B cell (primary cell): ENCODE results near the gene AUP1. TPM values are rescaled to one million over a fixed set of nuclear protein-coding genes. Genes with fewer than 3 reads are reported as not detected.

ENCODE experiments used
- ATAC-seq: fragments of 200-7000 bp; cut with Tn5 transposase; one replicate; pipeline ENCODE4 v1.10.0; 2021; ENCODE audit warnings: low read depth, mild to moderate bottlenecking, moderate number of reproducible peaks, moderate library complexity
- CTCF ChIA-PET: fragments of 350-600 bp; sonication (Branson Sonifier 250); formaldehyde crosslinking; loops from one replicate; lab custom pipeline; 2021; ENCODE audit warnings: antibody characterized with exemption, inconsistent platforms; lab: Charles Lee
- POLR2A ChIA-PET: fragments of 350-600 bp; sonication (Branson Sonifier 250); formaldehyde crosslinking; loops from one replicate; lab custom pipeline; 2021; ENCODE audit warnings: antibody characterized with exemption; lab: Charles Lee
- DNase-seq: peaks from one replicate; pipeline ENCODE4 v3.0.0; 2013
- H2AFZ ChIP-seq: 2 replicates; pipeline ENCODE4 v1.6.1; 2012; ENCODE audit warnings: mild to moderate bottlenecking, low read depth, low read length; ENCODE audit not compliant: insufficient read depth, poor library complexity, severe bottlenecking
- H3K27ac ChIP-seq, 2 donors: 1 replicate in 1 of 2; 2 replicates in 1 of 2; pipeline ENCODE4 v1.5.1; 2012 to 2013; ENCODE audit warnings: low read length in 2 of 2, mild to moderate bottlenecking in 2 of 2, moderate library complexity in 1 of 2
- H3K27me3 ChIP-seq, 4 experiments: fragments of 200-600 bp in 1 of 4; sonication (generic) in 1 of 4; replicated peaks in 1 of 4; 1 replicate in 2 of 4; 2 replicates in 2 of 4; pipeline versions ENCODE4 v1.6.1 to v1.7.0; 2013 to 2016; ENCODE audit warnings: low read length in 3 of 4, mild to moderate bottlenecking in 2 of 4, mixed read lengths in 1 of 4, moderate library complexity in 1 of 4; ENCODE audit not compliant: insufficient read depth in 4 of 4, control insufficient read depth in 3 of 4; ENCODE audit errors: control extremely low read depth in 1 of 4
- H3K36me3 ChIP-seq, 2 experiments: replicated peaks in 1 of 2; 1 replicate in 1 of 2; 2 replicates in 1 of 2; pipeline versions ENCODE4 v1.6.1 to v1.7.1; 2013; ENCODE audit warnings: low read length in 1 of 2; ENCODE audit not compliant: insufficient read depth in 2 of 2, control insufficient read depth in 1 of 2; ENCODE audit errors: control extremely low read depth in 1 of 2, extremely low read depth in 1 of 2
- H3K4me1 ChIP-seq, 2 donors: fragments of 200-600 bp in 1 of 2; sonication (generic) in 1 of 2; 1 replicate in 1 of 2; 2 replicates in 1 of 2; pipeline versions ENCODE4 v1.5.1 to v1.6.1; 2013 to 2017; ENCODE audit warnings: low read length in 2 of 2; ENCODE audit not compliant: control insufficient read depth in 2 of 2, insufficient read depth in 2 of 2
- H3K4me2 ChIP-seq: replicated peaks from 2 replicates; pipeline ENCODE3; 2012; ENCODE audit warnings: mild to moderate bottlenecking, low read depth, low read length; ENCODE audit not compliant: poor library complexity, severe bottlenecking
- H3K4me3 ChIP-seq, 5 experiments: fragments of 200-600 bp in 1 of 5; sonication (generic) in 1 of 5; 1 replicate in 3 of 5; 2 replicates in 2 of 5; pipeline versions ENCODE4 v1.5.1 to v1.7.0; 2011 to 2016; ENCODE audit warnings: low read length in 4 of 5, mild to moderate bottlenecking in 4 of 5, low read depth in 2 of 5, control low read depth in 1 of 5, moderate library complexity in 1 of 5; ENCODE audit not compliant: insufficient read depth in 1 of 5; ENCODE audit errors: control extremely low read depth in 1 of 5, extremely low read depth in 1 of 5
- H3K79me2 ChIP-seq: fragments of 200-600 bp; sonication (generic); one replicate; pipeline ENCODE4 v1.6.0; 2016; ENCODE audit warnings: low read length; ENCODE audit not compliant: control insufficient read depth, insufficient read depth
- H3K9ac ChIP-seq: fragments of 200-600 bp; sonication (generic); 2 replicates; pipeline ENCODE4 v1.6.1; 2017; ENCODE audit warnings: mild to moderate bottlenecking, low read length, moderate library complexity
- H3K9me3 ChIP-seq, 3 donors: one replicate each; pipeline versions ENCODE4 v1.6.1 to v1.7.1; 2013; ENCODE audit warnings: low read length in 2 of 3; ENCODE audit not compliant: control insufficient read depth in 2 of 3, insufficient read depth in 1 of 3; ENCODE audit errors: control extremely low read depth in 1 of 3
- H4K20me1 ChIP-seq: 2 replicates; pipeline ENCODE4 v1.6.0; 2012; ENCODE audit warnings: mild to moderate bottlenecking, low read length; ENCODE audit not compliant: insufficient read depth, control insufficient read depth, poor library complexity, severe bottlenecking
- H3K27ac Mint-ChIP-seq: one replicate; pipeline ENCODE4 v1.8.0; 2021; ENCODE audit warnings: mixed read lengths
- H3K27me3 Mint-ChIP-seq: one replicate; pipeline ENCODE4 v1.8.0; 2021; ENCODE audit warnings: mixed read lengths
- H3K4me1 Mint-ChIP-seq: one replicate; pipeline ENCODE4 v1.8.0; 2021; ENCODE audit warnings: mixed read lengths
- H3K4me3 Mint-ChIP-seq: one replicate; pipeline ENCODE4 v1.8.0; 2021; ENCODE audit warnings: mixed read lengths
- H3K9me3 Mint-ChIP-seq: one replicate; pipeline ENCODE4 v1.8.0; 2022; ENCODE audit warnings: mixed read lengths; ENCODE audit not compliant: insufficient read depth
- CTCF ChIP-seq: fragments of 200-600 bp; IDR thresholded peaks from one replicate; pipeline ENCODE4 v1.8.0; 2022; ENCODE audit warnings: antibody characterized with exemption, mild to moderate bottlenecking
- EZH2 ChIP-seq: IDR thresholded peaks from 2 replicates; pipeline ENCODE4 v1.6.1; 2012; ENCODE audit warnings: borderline replicate concordance, low read depth, mild to moderate bottlenecking, moderate library complexity, low read length; ENCODE audit not compliant: insufficient read depth, poor library complexity, severe bottlenecking
- intact Hi-C: fragments of 100-400 bp; cut with micrococcal nuclease; formaldehyde crosslinking; loops from one replicate; pipeline ENCODE4 v1.10.0; 2022
- polyA plus RNA-seq: library from polyadenylated mRNA; depleted of rRNA; stranded (reverse); fragments of >200 nt; gene quantifications from 2 replicates; pipeline ENCODE4 v1.2.3, GENCODE V29; 2012
- total RNA-seq, 2 donors: library from RNA; stranded (reverse); fragments of 120-200 nt in 1 of 2; gene quantifications; 1 replicate in 1 of 2; 2 replicates in 1 of 2; pipeline versions ENCODE4 v1.2.3 to v1.2.4, GENCODE V29; 2013 to 2022

The AUP1 gene
- total and polyA plus RNA-seq, 2 donors (not counting 1 experiment from before 2014, with no cell fraction given): 201 to 525 TPM

GRCh38 chr2:74566754-74567085, 37.2 kb upstream of the AUP1 start:
- H2AFZ ChIP-seq: no peak overlapping the region
- POLR2A ChIA-PET: interaction anchor here (1.2 kb wide), 1 partner anchor 11 kb away, joined by 3 read pairs; no protein-coding TSS in a partner anchor

More at GRCh38 chr2:74566754-74567085, 37.2 kb upstream of the AUP1 start:
- H3K27ac Mint-ChIP-seq: no peak overlapping the region
- H3K36me3 ChIP-seq: no peaks in the 10 kb centered on the region
- H3K9ac ChIP-seq: no peak overlapping the region
- peaks cover 0 to 3% (median 0%) of the 10 kb centered on the region in 3 donors for H3K9me3 ChIP-seq
- H3K4me2 ChIP-seq: no peak overlapping the region
- H3K4me1 Mint-ChIP-seq: no peaks in the 10 kb centered on the region
- intact Hi-C loops: no loop called here
- TF ChIP-seq EZH2 (no peak), CTCF (no peak)
- CTCF ChIA-PET: interaction anchor here (1.3 to 1.7 kb wide), 2 partner anchors 19 to 35 kb away, joined by 3 to 4 read pairs; no protein-coding TSS in a partner anchor
- peaks cover 18 to 22% of the 10 kb centered on the region in 2 donors for H3K4me1 ChIP-seq
- no peak overlapping the region for H3K4me3 ChIP-seq
- H3K79me2 ChIP-seq: peaks cover 4% of the 10 kb centered on the region
- DNase-seq (no peak), ATAC-seq (no peak)
- H4K20me1 ChIP-seq: no peaks in the 10 kb centered on the region
- no peak overlapping the region for H3K27ac ChIP-seq
- no peak overlapping the region for H3K4me3 Mint-ChIP-seq
- H3K27me3 Mint-ChIP-seq: no peaks in the 10 kb centered on the region
- H3K27me3 ChIP-seq: no peaks in the 10 kb centered on the region
- no peaks in the 10 kb centered on the region for H3K9me3 Mint-ChIP-seq
